ENCODE results near the gene PPOX. TPM values are rescaled to one million over a fixed set of nuclear protein-coding genes. Genes with fewer than 3 reads are reported as not detected.

Gene PPOX
- total RNA-seq, 1 experiment from 2014 or later = 25.4 TPM

- Mint-ChIP-seq H3K9me3 (ENCODE audit: unreplicated experiment) (no peaks in the 10 kb centered on the region), H3K4me3 (ENCODE audit: unreplicated experiment) (no peak overlapping the region), H3K36me3 (ENCODE audit: insufficient read depth, unreplicated experiment) (no peaks in the 10 kb centered on the region), H3K27ac (ENCODE audit: unreplicated experiment) (no peak overlapping the region), H3K4me1 (ENCODE audit: low read depth, unreplicated experiment) (peaks cover 6% of the 10 kb centered on the region), H3K27me3 (ENCODE audit: insufficient read depth, unreplicated experiment) (no peaks in the 10 kb centered on the region)
- H3K27me3 ChIP-seq (replicated peaks; ENCODE audit: control insufficient read depth, insufficient read depth, low read length) = no peaks in the 10 kb centered on the region
- no peaks in the 10 kb centered on the region for H3K36me3 ChIP-seq (ENCODE audit: control insufficient read depth, insufficient read depth, low read length)
- no peak overlapping the region for H3K4me3 ChIP-seq (ENCODE audit: low read depth, low read length)
- intact Hi-C loops (cut with micrococcal nuclease; ENCODE audit: unreplicated experiment) = loop anchor here (1.0 kb wide), 4 partner anchors 33 to 190 kb away; no protein-coding TSS in a partner anchor
- DNase-seq = peak; percentile 71 to 76
- POLR2A ChIA-PET = no interaction called here
- H3K9me3 ChIP-seq = no peaks in the 10 kb centered on the region
- CTCF ChIA-PET = interaction anchor here (0.7 to 2.9 kb wide), 4 partner anchors 27 to 190 kb away, joined by 3 to 12 read pairs (median 4); partner anchors contain the start of genes PPOX and TOMM40L
- no TSS peak for BruUV-seq (replicated peaks)
- no peaks in the 10 kb centered on the region for H3K4me1 ChIP-seq
- TF ChIP-seq CTCF (IDR thresholded peaks at IDR 0.05; ENCODE audit: insufficient read depth in 1 of 2, low read depth in 1 of 2, low read length in 1 of 2, severe bottlenecking in 1 of 2, unreplicated experiment in 1 of 2) = peak; percentile 80 to 94
These were observed 26.5 kb downstream of the PPOX start for GRCh38 chr1:161192476-161193465.

GRCh38 chr1:161193561-161194235 lies 27.5 kb downstream of the PPOX start:
- Histone ChIP-seq H3K9me3 (no peaks in the 10 kb centered on the region), H3K4me3 (ENCODE audit: low read depth, low read length) (no peak overlapping the region), H3K4me1 (no peaks in the 10 kb centered on the region), H3K36me3 (ENCODE audit: control insufficient read depth, insufficient read depth, low read length) (no peaks in the 10 kb centered on the region), H3K27me3 (replicated peaks; ENCODE audit: control insufficient read depth, insufficient read depth, low read length) (no peaks in the 10 kb centered on the region)
- Mint-ChIP-seq H3K36me3 (ENCODE audit: insufficient read depth, unreplicated experiment) (no peaks in the 10 kb centered on the region), H3K4me1 (ENCODE audit: low read depth, unreplicated experiment) (peaks cover 8% of the 10 kb centered on the region), H3K9me3 (ENCODE audit: unreplicated experiment) (no peaks in the 10 kb centered on the region), H3K27ac (ENCODE audit: unreplicated experiment) (no peak overlapping the region), H3K27me3 (ENCODE audit: insufficient read depth, unreplicated experiment) (no peaks in the 10 kb centered on the region), H3K4me3 (ENCODE audit: unreplicated experiment) (no peak overlapping the region)
- no TSS peak for BruUV-seq (replicated peaks)
- DNase-seq = no peak
- POLR2A ChIA-PET = no interaction called here
- CTCF ChIA-PET = interaction anchor here (1.0 to 2.9 kb wide), 5 partner anchors 32 to 189 kb away, joined by 3 to 12 read pairs (median 4); partner anchors contain the start of gene TOMM40L
- TF ChIP-seq CTCF (IDR thresholded peaks at IDR 0.05; ENCODE audit: insufficient read depth in 1 of 2, low read depth in 1 of 2, low read length in 1 of 2, severe bottlenecking in 1 of 2, unreplicated experiment in 1 of 2) = no peak
- intact Hi-C loops (cut with micrococcal nuclease; ENCODE audit: unreplicated experiment) = no loop called here

GRCh38 chr1:161195171-161195570 lies 28.9 kb downstream of the PPOX start:
- POLR2A ChIA-PET = no interaction called here
- BruUV-seq (replicated peaks) = no TSS peak
- CTCF ChIA-PET = interaction anchor here (0.6 to 1.4 kb wide), 2 partner anchors 96 to 179 kb away, joined by 4 read pairs; no protein-coding TSS in a partner anchor
- DNase-seq = no peak
- Histone ChIP-seq H3K27me3 (replicated peaks; ENCODE audit: control insufficient read depth, insufficient read depth, low read length) (no peaks in the 10 kb centered on the region), H3K4me3 (ENCODE audit: low read depth, low read length) (no peak overlapping the region), H3K9me3 (no peaks in the 10 kb centered on the region), H3K36me3 (ENCODE audit: control insufficient read depth, insufficient read depth, low read length) (no peaks in the 10 kb centered on the region), H3K4me1 (no peaks in the 10 kb centered on the region)
- H3K4me1 Mint-ChIP-seq (ENCODE audit: low read depth, unreplicated experiment) = peaks cover 18% of the 10 kb centered on the region
- no peak overlapping the region for H3K27ac Mint-ChIP-seq (ENCODE audit: unreplicated experiment)
- H3K9me3 Mint-ChIP-seq (ENCODE audit: unreplicated experiment) = no peaks in the 10 kb centered on the region
- no peaks in the 10 kb centered on the region for H3K27me3 Mint-ChIP-seq (ENCODE audit: insufficient read depth, unreplicated experiment)
- H3K36me3 Mint-ChIP-seq (ENCODE audit: insufficient read depth, unreplicated experiment) = no peaks in the 10 kb centered on the region
- no peak overlapping the region for H3K4me3 Mint-ChIP-seq (ENCODE audit: unreplicated experiment)
- no peak for TF ChIP-seq CTCF (IDR thresholded peaks at IDR 0.05; ENCODE audit: insufficient read depth in 1 of 2, low read depth in 1 of 2, low read length in 1 of 2, severe bottlenecking in 1 of 2, unreplicated experiment in 1 of 2)
- intact Hi-C loops (cut with micrococcal nuclease; ENCODE audit: unreplicated experiment) = no loop called here
